IPS-18c (cell line): ENCODE measurements around the gene TSFM.
A peak's percentile ranks its signal among the peaks of the same experiment; 100 is the strongest.

Source experiments
- H3K4me3 ChIP-seq: 2 replicates; pipeline ENCODE4 v1.7.0; 2013; ENCODE audit warnings: low read depth, mild to moderate bottlenecking, low read length, moderate library complexity; ENCODE audit not compliant: insufficient read depth
- H3K9me3 ChIP-seq: one replicate; pipeline ENCODE4 v1.6.1; 2013; ENCODE audit warnings: mild to moderate bottlenecking, low read length, moderate library complexity; ENCODE audit not compliant: control insufficient read depth, insufficient read depth

The TSFM gene

DNA sequence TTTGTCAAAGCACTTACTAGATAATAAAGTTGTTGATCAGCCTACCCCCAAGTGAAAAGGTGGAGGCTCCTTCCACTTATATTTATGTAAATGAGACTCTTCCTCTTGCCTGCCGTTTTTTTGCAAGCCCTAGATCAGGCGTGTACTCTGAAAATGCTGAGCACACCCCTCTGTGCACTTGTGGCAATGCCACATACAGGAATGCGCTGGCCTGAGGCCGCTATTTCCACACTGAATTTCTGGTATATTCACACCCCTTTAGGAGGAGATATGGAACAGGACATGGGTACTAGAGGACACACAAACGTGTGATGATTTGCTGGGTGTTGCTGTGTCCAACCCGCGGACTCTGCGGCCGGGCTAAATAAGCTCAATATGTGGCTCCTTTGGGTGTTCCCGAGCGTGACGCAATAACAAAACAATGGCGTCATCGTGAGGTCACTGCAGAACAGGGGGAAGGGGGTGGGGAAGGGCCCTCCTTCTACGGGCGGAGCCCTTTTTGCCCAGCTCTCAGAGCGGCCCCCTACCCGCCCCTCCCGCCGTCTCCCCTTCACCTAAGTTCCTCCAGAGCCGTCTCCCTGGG lies 38.3 kb upstream of the TSFM start:
- Histone ChIP-seq H3K4me3 (peak overlapping the region; percentile 68; the same call in 1 of the 2 replicates), H3K9me3 (no peaks in the 10 kb centered on the region)

GRCh38 chr12:57744777-57745484 lies 37.7 kb upstream of the TSFM start, which contains the start of gene TSPAN31:
Gene TSPAN31 (plus strand): TSS chr12:57745039. CDS start chr12:57745155, 116 bp downstream.
- H3K4me3 ChIP-seq = peak within 1 kb of the TSS; percentile 68
- no peaks in the 10 kb centered on the region for H3K9me3 ChIP-seq

GRCh38 chr12:57745485-57745881 lies 37.1 kb upstream of the TSFM start:
- peak overlapping the region; percentile 68 for H3K4me3 ChIP-seq

DNA sequence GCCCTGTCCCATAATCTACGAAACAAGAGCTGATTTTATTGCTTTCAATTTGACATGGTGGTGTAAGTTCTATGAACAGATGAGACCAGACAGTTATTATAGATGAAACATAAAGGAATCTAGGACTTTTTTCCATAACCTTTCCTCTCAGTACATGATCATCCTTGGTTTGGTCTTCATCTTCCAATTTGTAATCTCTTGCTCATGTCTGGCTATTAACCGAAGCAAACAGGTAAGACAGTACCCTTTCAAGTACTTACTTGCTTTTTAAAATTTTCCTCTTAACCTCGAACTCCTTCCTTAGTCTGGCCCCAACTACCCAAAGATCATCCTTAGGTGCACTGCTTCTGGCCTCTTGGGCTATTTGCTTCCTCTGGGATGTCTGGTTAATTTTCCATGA lies 36.6 kb upstream of the TSFM start:
- Histone ChIP-seq H3K9me3 (no peaks in the 10 kb centered on the region), H3K4me3 (peak overlapping the region; percentile 68; the same call in 1 of the 2 replicates)

More at GRCh38 chr12:57745485-57745881, 37.1 kb upstream of the TSFM start:
- no peaks in the 10 kb centered on the region for H3K9me3 ChIP-seq

DNA sequence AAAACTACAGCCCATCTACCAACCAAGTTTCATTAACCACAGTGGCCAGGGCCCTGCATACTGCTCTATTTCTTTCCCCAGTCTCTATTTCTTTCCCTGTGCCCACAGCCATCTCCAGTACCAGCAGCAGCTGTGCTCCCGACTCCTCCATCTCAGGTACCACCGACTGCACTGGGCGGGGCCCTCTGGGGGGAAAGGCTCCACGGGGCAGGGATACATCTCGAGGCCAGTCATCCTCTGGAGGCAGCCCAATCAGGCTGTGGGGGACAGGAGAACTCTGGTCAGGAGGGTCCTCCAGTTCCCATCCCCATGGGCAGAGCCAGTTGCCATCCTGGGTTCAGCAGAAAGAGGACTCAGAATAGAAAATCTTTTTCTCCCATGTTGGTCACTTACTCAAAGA lies 33.5 kb upstream of the TSFM start:
- H3K9me3 ChIP-seq = no peaks in the 10 kb centered on the region

GRCh38 chr12:57750561-57751431 lies 31.8 kb upstream of the TSFM start:
- Histone ChIP-seq H3K9me3 (no peaks in the 10 kb centered on the region), H3K4me3 (peak overlapping the region; percentile 98)

More for the DNA sequence above, 33.5 kb upstream of the TSFM start:
- H3K4me3 ChIP-seq = no peak overlapping the region

DNA sequence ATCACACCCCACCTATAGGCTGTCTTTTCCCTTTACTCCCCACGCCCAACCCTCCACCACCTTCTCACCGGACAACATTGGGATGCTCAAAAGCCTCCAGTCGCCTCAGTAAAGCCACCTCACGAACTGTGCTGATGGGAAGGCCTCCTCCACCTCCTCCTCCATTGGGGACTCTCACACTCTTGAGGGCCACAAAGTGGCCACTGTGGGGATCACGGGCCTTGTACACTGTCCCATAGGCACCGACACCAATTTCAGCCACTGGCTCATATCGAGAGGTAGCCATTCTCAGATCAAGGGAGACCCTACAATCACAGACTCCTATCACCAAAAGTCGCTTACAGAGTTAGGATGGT lies 31.2 kb upstream of the TSFM start:
- Histone ChIP-seq H3K4me3 (peak overlapping the region; percentile 98), H3K9me3 (no peaks in the 10 kb centered on the region)

GRCh38 chr12:57751788-57752667 lies 30.6 kb upstream of the TSFM start, which contains the start of gene CDK4:
Gene CDK4 (minus strand): TSS chr12:57752310. CDS start chr12:57751717, 593 bp downstream.
- Histone ChIP-seq H3K4me3 (peak within 1 kb of the TSS; percentile 98), H3K9me3 (no peaks in the 10 kb centered on the region)

DNA sequence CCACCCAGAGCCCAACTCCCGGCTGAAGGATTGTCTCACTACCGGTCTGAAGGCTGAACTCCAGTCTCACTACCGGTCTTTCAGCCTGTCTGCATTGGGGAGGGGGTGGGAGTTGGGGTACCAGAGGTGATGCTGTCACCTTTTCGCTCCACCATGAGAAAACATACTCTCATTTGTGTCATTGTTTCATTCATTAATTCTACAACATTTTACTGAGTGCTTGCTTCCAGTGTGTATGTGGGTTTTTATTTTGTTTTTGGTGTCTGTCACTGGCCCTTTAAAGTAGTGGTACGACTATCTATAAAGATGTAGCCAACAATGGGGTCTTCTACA lies 30.0 kb upstream of the TSFM start:
- H3K9me3 ChIP-seq = no peaks in the 10 kb centered on the region
- H3K4me3 ChIP-seq = no peak overlapping the region; the same call in 1 of the 2 replicates

DNA sequence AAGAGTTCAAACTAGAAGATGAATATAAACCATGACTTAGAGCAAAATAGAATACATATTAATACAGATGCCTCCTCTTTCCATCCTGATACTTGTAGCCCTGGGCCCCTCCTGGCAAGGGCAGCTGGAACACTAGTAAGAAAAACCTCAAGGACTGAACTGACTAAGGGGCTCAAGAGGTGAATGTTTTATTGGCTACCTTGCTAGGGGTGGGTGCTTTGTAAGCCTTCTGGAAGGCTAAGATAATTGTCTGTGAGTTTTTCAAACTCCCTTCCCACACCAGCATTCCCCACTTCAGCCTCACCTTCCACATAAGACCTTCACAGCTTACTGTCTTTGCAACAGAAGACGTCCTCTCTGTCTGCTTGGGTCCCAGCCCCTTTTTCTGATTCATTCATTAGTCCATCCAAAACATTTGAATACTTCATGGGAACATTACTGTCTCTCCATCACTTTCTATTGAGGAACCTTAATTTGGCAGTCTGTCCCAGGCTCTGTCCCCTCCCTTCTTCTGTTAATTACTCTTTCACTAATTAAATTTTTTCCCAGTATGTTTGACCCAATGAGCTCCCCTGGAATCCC lies 28.7 kb upstream of the TSFM start:
- peak overlapping the region; percentile 57; the same call in 1 of the 2 replicates for H3K4me3 ChIP-seq

DNA sequence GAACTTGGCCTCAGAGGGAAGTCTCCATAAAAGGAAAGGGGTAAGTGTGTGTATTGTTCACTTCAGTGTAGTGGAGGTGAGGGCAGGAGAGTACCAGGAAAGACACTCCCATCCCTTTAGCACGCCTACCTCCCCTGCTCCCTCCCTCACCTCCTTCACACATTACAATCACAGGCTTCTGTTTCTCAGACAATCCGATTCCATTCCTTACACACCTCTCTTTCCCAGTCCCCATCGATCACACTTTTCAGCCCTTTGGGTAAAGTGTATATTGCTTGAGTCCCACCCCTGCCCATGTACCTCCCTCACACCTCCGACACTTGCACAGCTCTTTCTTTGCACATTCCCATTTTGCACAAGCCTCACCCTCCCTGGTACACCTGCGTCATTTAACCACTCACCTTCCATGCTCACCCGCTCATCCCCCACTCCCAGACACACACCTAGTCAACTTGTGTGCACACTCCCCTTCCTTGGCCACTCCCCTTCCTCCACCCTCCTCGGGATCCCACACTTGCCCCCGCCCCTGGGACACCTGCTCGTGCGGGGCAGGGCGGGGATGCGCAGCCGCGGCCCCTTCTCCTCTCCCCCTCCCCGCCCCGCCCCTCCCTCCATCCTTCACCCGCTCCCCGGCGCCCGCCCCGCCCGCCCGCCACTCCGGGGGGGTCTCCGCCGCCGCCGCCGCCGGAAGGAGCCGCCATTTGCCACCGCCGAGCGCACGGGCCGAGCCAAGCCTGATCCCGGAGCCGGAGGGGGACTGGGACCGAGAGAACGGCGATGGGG lies 28.0 kb upstream of the TSFM start, which contains the start of gene MARCHF9:
MARCHF9 (plus strand) TSS at position 693 of the 783 bp plus-strand sequence. CDS start 426 bp downstream, outside the sequence.
- Histone ChIP-seq H3K4me3 (peak within 1 kb of the TSS; percentile 57), H3K9me3 (no peaks in the 10 kb centered on the region)

More for the DNA sequence above, 28.7 kb upstream of the TSFM start:
- H3K9me3 ChIP-seq = no peaks in the 10 kb centered on the region

DNA sequence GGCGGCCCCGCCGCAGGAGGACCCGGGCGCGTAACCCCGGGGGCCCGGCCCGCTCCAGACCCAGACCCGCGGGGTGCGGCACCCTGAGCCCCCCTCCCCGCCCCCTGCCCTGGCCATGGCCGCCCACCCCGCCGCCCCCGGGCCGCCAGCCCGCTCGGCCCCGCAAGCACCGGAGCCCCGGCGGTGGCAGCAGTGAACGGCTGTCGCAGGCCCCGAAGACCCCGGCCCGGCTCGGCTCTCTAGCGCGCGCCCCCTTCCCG lies 27.5 kb upstream of the TSFM start:
- Histone ChIP-seq H3K9me3 (no peaks in the 10 kb centered on the region), H3K4me3 (peak overlapping the region; percentile 52)

- Histone ChIP-seq H3K9me3 (no peaks in the 10 kb centered on the region), H3K4me3 (peak overlapping the region; percentile 52)
Measured at GRCh38 chr12:57755454-57756372, 26.9 kb upstream of the TSFM start.

DNA sequence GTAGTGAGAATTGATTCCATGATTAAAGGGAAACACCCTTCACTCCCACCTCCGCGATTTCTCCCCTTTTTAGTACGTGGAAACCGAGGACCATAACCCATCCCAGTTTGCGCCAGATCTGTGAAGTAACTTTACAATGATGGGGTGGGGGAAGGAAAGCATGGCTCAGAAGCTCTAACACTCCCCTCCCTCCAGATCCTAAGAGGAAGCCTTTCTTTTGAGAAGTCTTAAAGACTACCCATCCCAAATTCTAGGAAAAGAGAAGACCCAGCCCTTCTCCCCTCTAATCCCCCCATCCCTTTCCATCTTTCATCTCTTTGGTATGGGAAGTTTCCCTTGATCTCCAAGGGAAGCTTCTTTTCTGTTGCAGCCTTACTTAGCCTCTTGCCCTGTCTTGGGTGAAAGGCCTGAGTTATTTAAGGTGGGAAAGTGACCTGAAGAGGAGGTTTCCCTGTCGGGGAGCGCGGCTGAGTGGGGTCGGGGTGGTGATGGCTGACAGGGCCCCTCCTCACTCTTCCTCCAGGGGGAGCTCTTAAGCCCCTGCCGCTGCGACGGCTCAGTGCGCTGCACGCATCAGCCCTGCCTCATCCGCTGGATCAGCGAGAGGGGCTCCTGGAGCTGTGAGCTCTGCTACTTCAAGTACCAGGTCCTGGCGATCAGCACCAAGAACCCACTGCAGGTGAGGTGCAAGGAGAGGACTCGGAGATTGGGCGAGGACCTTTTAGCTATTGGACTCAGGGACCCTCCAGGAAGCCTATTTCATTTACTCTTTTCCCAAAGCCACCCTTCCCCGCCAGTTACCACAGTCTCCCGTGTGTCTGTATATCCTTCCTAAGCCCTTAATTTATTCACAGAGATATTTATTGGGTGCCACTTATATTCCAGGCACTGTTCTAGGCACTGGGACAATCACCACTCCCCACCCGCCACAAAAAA lies 25.9 kb upstream of the TSFM start:
- Histone ChIP-seq H3K9me3 (no peaks in the 10 kb centered on the region), H3K4me3 (peak overlapping the region; percentile 52; the same call in 1 of the 2 replicates)
